Measurements from ENCODE around the gene CYTH3. TPM values are rescaled to one million over a fixed set of nuclear protein-coding genes. Genes with fewer than 3 reads are reported as not detected.

The CYTH3 gene
- total and polyA plus RNA-seq, 9 of the 15 experiments (the other 6 are each of a cell fraction or from before 2014, with no cell fraction given), result 0.25 to 15.2 (median 11.4) TPM

DNA sequence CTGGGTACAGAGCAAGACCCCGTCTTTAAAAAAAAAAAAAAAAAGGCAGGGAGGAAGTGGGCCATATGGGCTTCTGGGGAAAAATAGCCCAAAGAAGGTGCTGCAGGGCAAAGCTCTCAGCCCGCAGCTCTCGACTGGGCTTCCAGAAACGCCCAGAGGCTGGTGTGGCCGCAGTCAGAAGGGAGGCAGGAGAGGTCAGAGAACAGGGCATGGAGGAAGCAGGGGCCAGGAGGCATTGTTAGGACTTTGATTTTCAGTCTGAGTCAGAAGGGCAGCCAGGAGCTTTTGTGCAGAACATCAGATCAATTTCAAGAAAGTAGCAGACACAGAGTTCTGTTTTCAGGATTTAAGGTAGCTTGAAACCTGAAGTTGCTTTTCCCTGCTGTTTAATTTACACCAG is 35.3 kb upstream of the CYTH3 start (continued):
- TF ChIP-seq, protein P1, sequence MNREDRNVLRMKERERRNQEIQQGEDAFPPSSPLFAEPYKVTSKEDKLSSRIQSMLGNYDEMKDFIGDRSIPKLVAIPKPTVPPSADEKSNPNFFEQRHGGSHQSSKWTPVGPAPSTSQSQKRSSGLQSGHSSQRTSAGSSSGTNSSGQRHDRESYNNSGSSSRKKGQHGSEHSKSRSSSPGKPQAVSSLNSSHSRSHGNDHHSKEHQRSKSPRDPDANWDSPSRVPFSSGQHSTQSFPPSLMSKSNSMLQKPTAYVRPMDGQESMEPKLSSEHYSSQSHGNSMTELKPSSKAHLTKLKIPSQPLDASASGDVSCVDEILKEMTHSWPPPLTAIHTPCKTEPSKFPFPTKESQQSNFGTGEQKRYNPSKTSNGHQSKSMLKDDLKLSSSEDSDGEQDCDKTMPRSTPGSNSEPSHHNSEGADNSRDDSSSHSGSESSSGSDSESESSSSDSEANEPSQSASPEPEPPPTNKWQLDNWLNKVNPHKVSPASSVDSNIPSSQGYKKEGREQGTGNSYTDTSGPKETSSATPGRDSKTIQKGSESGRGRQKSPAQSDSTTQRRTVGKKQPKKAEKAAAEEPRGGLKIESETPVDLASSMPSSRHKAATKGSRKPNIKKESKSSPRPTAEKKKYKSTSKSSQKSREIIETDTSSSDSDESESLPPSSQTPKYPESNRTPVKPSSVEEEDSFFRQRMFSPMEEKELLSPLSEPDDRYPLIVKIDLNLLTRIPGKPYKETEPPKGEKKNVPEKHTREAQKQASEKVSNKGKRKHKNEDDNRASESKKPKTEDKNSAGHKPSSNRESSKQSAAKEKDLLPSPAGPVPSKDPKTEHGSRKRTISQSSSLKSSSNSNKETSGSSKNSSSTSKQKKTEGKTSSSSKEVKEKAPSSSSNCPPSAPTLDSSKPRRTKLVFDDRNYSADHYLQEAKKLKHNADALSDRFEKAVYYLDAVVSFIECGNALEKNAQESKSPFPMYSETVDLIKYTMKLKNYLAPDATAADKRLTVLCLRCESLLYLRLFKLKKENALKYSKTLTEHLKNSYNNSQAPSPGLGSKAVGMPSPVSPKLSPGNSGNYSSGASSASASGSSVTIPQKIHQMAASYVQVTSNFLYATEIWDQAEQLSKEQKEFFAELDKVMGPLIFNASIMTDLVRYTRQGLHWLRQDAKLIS (CRISPR knock-in tag; IDR thresholded peaks at IDR 0.05), result no peak
- TF ChIP-seq, protein P2, sequence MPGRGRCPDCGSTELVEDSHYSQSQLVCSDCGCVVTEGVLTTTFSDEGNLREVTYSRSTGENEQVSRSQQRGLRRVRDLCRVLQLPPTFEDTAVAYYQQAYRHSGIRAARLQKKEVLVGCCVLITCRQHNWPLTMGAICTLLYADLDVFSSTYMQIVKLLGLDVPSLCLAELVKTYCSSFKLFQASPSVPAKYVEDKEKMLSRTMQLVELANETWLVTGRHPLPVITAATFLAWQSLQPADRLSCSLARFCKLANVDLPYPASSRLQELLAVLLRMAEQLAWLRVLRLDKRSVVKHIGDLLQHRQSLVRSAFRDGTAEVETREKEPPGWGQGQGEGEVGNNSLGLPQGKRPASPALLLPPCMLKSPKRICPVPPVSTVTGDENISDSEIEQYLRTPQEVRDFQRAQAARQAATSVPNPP (IDR thresholded peaks at IDR 0.05; ENCODE audit: borderline replicate concordance, insufficient read depth, insufficient read length), result no peak

DNA sequence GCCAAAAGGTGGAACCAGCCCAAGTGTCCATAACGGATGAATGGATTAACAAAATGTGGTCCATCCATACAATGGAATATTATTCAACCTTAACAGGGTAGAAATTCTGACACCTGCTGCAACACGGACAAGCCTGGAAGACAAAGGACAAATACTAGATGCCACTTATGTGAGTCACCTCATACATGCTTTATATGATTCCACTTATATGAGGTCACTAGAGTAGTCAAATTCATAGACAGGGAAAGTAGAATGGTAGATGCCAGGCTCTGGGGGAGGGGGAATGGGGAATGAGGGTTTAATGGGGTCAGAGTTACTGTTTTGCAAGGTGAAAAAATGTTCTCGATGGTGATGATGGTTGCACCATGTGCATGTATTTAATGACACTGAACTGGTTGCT is 34.0 kb upstream of the CYTH3 start:
- no peaks in the 10 kb centered on the region for H3K9me3 ChIP-seq (replicated peaks; ENCODE audit: control insufficient read depth, insufficient read depth, low read depth, low read length)
- no peaks in the 10 kb centered on the region for H3K9me1 ChIP-seq (ENCODE audit: control insufficient read depth, insufficient read depth, low read length)
- intact Hi-C loops (cut with micrococcal nuclease), result no loop called here
- in situ Hi-C loops (cut with MboI), result no loop called here
- ATAC-seq (no peak), FAIRE-seq (no peak), DNase-seq (ENCODE audit: extremely low read depth in 1 of 4, low spot score in 3 of 4) (no peak)
- no peaks in the 10 kb centered on the region; a peak in 1 of 5 replicates for H3K4me1 ChIP-seq (replicated peaks in 1 of 2; ENCODE audit: control insufficient read depth in 2 of 2, insufficient read depth in 2 of 2, low read length in 2 of 2)
- H3K4me2 ChIP-seq (ENCODE audit: insufficient read depth, low read length), result no peak overlapping the region
- no peak overlapping the region for H3K4me3 ChIP-seq
- H2AFZ ChIP-seq (ENCODE audit: low read depth, low read length), result no peak overlapping the region
- WGBS (ENCODE audit: insufficient coverage, low coverage, missing lambda C conversion rate), result 22% methylated on average over 3 of the region's 3 CpGs
- no peak overlapping the region for H3K27ac ChIP-seq (ENCODE audit: extremely low read depth, low read depth, low read length)
- H3K36me3 ChIP-seq (ENCODE audit: control insufficient read depth, insufficient read depth, low read length), result no peaks in the 10 kb centered on the region
- ChIA-PET POLR2A (interaction anchor here (0.6 to 1.7 kb wide), 2 partner anchors 11 to 153 kb away, joined by 3 to 4 read pairs; no protein-coding TSS in a partner anchor), CTCF (ENCODE audit: low intra/inter-chr PET ratio) (no interaction called here)
- BruUV-seq (replicated peaks), result no TSS peak
- H3K27me3 ChIP-seq (ENCODE audit: control insufficient read depth in 2 of 2, insufficient read depth in 2 of 2, low read length in 2 of 2), result no peaks in the 10 kb centered on the region
- no peaks in the 10 kb centered on the region for H4K20me1 ChIP-seq (replicated peaks; ENCODE audit: control insufficient read depth, insufficient read depth, low read length)
- no peaks in the 10 kb centered on the region for H3K79me2 ChIP-seq (ENCODE audit: control insufficient read depth, insufficient read depth, low read length)
- H3K9ac ChIP-seq (ENCODE audit: insufficient read depth in 1 of 2, low read depth in 2 of 2, low read length in 2 of 2), result no peak overlapping the region
- no peak for TF ChIP-seq HSF4 (CRISPR knock-in tag; IDR thresholded peaks at IDR 0.05; ENCODE audit: borderline replicate concordance)
- TF ChIP-seq GATA2 (CRISPR knock-in tag; IDR thresholded peaks at IDR 0.05), result no peak
- TF ChIP-seq BDP1 (IDR thresholded peaks at IDR 0.05; ENCODE audit: insufficient read depth, insufficient read length), result no peak
- TF ChIP-seq, protein P3, sequence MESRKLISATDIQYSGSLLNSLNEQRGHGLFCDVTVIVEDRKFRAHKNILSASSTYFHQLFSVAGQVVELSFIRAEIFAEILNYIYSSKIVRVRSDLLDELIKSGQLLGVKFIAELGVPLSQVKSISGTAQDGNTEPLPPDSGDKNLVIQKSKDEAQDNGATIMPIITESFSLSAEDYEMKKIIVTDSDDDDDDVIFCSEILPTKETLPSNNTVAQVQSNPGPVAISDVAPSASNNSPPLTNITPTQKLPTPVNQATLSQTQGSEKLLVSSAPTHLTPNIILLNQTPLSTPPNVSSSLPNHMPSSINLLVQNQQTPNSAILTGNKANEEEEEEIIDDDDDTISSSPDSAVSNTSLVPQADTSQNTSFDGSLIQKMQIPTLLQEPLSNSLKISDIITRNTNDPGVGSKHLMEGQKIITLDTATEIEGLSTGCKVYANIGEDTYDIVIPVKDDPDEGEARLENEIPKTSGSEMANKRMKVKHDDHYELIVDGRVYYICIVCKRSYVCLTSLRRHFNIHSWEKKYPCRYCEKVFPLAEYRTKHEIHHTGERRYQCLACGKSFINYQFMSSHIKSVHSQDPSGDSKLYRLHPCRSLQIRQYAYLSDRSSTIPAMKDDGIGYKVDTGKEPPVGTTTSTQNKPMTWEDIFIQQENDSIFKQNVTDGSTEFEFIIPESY (CRISPR knock-in tag; IDR thresholded peaks at IDR 0.05), result no peak
- TF ChIP-seq, protein P4, sequence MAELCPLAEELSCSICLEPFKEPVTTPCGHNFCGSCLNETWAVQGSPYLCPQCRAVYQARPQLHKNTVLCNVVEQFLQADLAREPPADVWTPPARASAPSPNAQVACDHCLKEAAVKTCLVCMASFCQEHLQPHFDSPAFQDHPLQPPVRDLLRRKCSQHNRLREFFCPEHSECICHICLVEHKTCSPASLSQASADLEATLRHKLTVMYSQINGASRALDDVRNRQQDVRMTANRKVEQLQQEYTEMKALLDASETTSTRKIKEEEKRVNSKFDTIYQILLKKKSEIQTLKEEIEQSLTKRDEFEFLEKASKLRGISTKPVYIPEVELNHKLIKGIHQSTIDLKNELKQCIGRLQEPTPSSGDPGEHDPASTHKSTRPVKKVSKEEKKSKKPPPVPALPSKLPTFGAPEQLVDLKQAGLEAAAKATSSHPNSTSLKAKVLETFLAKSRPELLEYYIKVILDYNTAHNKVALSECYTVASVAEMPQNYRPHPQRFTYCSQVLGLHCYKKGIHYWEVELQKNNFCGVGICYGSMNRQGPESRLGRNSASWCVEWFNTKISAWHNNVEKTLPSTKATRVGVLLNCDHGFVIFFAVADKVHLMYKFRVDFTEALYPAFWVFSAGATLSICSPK (IDR thresholded peaks at IDR 0.05; ENCODE audit: borderline replicate concordance), result no peak
- TF ChIP-seq, protein P5, sequence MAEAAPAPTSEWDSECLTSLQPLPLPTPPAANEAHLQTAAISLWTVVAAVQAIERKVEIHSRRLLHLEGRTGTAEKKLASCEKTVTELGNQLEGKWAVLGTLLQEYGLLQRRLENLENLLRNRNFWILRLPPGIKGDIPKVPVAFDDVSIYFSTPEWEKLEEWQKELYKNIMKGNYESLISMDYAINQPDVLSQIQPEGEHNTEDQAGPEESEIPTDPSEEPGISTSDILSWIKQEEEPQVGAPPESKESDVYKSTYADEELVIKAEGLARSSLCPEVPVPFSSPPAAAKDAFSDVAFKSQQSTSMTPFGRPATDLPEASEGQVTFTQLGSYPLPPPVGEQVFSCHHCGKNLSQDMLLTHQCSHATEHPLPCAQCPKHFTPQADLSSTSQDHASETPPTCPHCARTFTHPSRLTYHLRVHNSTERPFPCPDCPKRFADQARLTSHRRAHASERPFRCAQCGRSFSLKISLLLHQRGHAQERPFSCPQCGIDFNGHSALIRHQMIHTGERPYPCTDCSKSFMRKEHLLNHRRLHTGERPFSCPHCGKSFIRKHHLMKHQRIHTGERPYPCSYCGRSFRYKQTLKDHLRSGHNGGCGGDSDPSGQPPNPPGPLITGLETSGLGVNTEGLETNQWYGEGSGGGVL (CRISPR knock-in tag; IDR thresholded peaks at IDR 0.05), result no peak

All from K562 (cell line).